Vagina (tissue), 2 donors: ENCODE measurements around the gene TMSB15B. TPM values are rescaled to one million over a fixed set of nuclear protein-coding genes. Genes with fewer than 3 reads are reported as not detected.
"Not testable (repeated sequence)": the region's sequence is repeated elsewhere in the genome, so short reads cannot be mapped to it uniquely, and the experiment has no call there.

ENCODE experiments used
- DNase-seq, 2 donors: peaks; one replicate each; pipeline ENCODE4 v3.0.0-alpha.2; 2017; ENCODE audit errors: extremely low spot score in 2 of 2
- H3K27ac ChIP-seq: fragments of 200-600 bp; sonication (generic); one replicate; pipeline ENCODE4 v1.5.1; 2019
- H3K27me3 ChIP-seq: fragments of 200-600 bp; sonication (generic); one replicate; pipeline ENCODE4 v1.5.1; 2019
- H3K36me3 ChIP-seq, 2 donors: fragments of 200-600 bp; sonication (generic); one replicate each; pipeline ENCODE4 v1.5.1; 2017 to 2019
- H3K4me1 ChIP-seq: fragments of 200-600 bp; sonication (generic); one replicate; pipeline ENCODE4 v1.5.1; 2019
- H3K4me3 ChIP-seq, 2 donors: fragments of 200-600 bp; sonication (generic); 1 replicate in 1 of 2; 2 replicates in 1 of 2; pipeline ENCODE4 v1.5.1; 2016 to 2019
- H3K9me3 ChIP-seq: fragments of 200-600 bp; sonication (generic); one replicate; pipeline ENCODE4 v1.5.1; 2019
- POLR2A ChIP-seq, 2 donors: fragments of 450-650 bp; IDR thresholded peaks; one replicate each; pipeline ENCODE4 v1.6.1; 2017; ENCODE audit warnings: antibody characterized with exemption in 2 of 2, mild to moderate bottlenecking in 2 of 2, moderate library complexity in 2 of 2
- POLR2AphosphoS5 ChIP-seq, 2 donors: sonication (generic); formaldehyde crosslinking; IDR thresholded peaks; one replicate each; pipeline ENCODE4 v1.9.0; 2017; ENCODE audit warnings: antibody characterized with exemption in 2 of 2, mild to moderate bottlenecking in 2 of 2, low read depth in 1 of 2; ENCODE audit not compliant: insufficient read depth in 1 of 2
- intact Hi-C: fragments of 100-400 bp; cut with DNase I; formaldehyde crosslinking; loops from one replicate; pipeline ENCODE4 v1.15.1; 2023
- total RNA-seq: library from RNA; depleted of rRNA; stranded (reverse); fragments of >200 nt; gene quantifications from one replicate; pipeline ENCODE4 v1.2.3, GENCODE V29; 2016
- TF ChIP-seq, protein P1 (sequence below), 3 experiments: fragments of 450-650 bp in 2 of 3; fragments of 200-600 bp in 1 of 3; sonication (generic) in 1 of 3; IDR thresholded peaks; one replicate each; pipeline ENCODE4 v1.5.1; 2017 to 2019; ENCODE audit warnings: antibody characterized with exemption in 3 of 3, mild to moderate bottlenecking in 2 of 3, moderate library complexity in 2 of 3

Gene TMSB15B
- total RNA-seq, 1 donor from 2014 or later, result 7.9 TPM

DNA sequence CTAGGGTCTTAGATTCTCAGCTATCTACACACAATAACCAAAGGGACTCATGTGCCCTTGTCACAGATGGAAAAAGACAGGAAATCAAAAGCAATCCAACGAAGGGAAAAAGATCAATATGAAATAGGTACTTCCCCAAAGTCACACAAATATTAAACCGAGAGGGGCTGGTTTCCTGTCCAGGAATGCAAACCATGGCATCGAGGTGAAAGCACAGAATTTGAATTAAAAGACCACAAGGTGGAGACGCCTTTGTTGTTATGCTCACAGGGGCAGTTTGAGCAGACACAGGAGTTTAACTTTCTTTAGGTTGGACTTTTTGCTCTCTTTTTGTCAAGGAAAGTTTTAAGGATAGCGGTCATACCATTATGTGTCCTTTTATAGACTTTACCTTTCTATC, 36.8 kb downstream of the TMSB15B start:
- Histone ChIP-seq H3K27me3 (no peaks in the 10 kb centered on the region), H3K4me3 (no peak overlapping the region), H3K27ac (no peak overlapping the region), H3K36me3 (no peaks in the 10 kb centered on the region), H3K4me1 (no peaks in the 10 kb centered on the region), H3K9me3 (no peaks in the 10 kb centered on the region)
- intact Hi-C loops, result no loop called here
- DNase-seq, result no peak
- TF ChIP-seq POLR2AphosphoS5 (IDR thresholded peaks at IDR 0.05; ENCODE audit: insufficient read depth in 1 of 2, low read depth in 1 of 2) (no peak), POLR2A (IDR thresholded peaks at IDR 0.05) (no peak)
- TF ChIP-seq, protein P1, sequence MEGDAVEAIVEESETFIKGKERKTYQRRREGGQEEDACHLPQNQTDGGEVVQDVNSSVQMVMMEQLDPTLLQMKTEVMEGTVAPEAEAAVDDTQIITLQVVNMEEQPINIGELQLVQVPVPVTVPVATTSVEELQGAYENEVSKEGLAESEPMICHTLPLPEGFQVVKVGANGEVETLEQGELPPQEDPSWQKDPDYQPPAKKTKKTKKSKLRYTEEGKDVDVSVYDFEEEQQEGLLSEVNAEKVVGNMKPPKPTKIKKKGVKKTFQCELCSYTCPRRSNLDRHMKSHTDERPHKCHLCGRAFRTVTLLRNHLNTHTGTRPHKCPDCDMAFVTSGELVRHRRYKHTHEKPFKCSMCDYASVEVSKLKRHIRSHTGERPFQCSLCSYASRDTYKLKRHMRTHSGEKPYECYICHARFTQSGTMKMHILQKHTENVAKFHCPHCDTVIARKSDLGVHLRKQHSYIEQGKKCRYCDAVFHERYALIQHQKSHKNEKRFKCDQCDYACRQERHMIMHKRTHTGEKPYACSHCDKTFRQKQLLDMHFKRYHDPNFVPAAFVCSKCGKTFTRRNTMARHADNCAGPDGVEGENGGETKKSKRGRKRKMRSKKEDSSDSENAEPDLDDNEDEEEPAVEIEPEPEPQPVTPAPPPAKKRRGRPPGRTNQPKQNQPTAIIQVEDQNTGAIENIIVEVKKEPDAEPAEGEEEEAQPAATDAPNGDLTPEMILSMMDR (IDR thresholded peaks at IDR 0.05), result no peak

DNA sequence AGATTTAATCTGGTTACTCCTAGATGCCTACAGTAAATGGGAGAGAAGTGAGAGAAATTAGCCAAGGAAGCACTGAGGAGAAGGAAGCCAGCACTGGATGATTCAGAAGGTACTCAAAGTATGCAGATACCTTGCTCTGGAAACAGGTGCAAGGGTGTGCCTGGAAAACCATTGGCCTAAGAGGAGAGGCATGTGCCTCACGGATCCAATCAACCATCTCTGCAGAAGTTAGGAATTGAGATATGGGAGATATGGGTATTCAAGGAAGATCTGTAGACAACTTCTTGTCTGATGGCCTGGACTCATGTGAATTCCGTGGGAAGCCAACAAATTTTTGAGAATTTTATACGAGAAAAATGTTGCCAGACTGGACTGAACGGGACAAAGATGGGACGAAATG, 46.4 kb downstream of the TMSB15B start:
- TF ChIP-seq POLR2A (IDR thresholded peaks at IDR 0.05) (no peak), POLR2AphosphoS5 (IDR thresholded peaks at IDR 0.05; ENCODE audit: insufficient read depth in 1 of 2, low read depth in 1 of 2) (no peak)
- TF ChIP-seq, protein P1 (IDR thresholded peaks at IDR 0.05), result no peak
- intact Hi-C loops, result no loop called here
- H3K4me3 ChIP-seq, result no peak overlapping the region
- no peak overlapping the region for H3K27ac ChIP-seq
- no peaks in the 10 kb centered on the region for H3K36me3 ChIP-seq
- DNase-seq, result no peak
- no peaks in the 10 kb centered on the region for H3K27me3 ChIP-seq
- H3K9me3 ChIP-seq, result no peaks in the 10 kb centered on the region
- no peaks in the 10 kb centered on the region for H3K4me1 ChIP-seq

DNA sequence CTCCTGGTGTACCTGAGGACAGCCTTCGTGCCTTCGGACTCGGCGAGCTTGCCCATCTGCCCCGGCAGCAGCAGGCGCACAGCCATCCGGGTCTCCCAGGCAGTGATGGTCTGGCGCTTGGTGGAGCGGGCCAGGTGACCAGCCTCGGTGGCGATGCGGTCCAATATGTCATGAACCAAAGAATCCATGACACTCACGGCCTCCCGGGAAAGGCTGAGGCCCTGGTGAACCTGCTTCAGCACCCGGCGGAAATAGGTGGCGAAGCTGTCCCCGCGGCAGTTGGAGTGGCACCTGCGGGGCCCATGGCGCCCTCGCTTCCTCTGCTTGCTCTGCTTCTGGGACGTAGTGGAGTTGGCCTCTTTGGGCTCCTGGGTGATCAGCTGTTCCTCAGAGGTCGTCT, 50.7 kb downstream of the TMSB15B start:
- intact Hi-C loops, result no loop called here
- no peak for DNase-seq
- Histone ChIP-seq H3K27ac (no peak overlapping the region), H3K36me3 (no peaks in the 10 kb centered on the region), H3K4me1 (no peaks in the 10 kb centered on the region), H3K9me3 (no peaks in the 10 kb centered on the region), H3K27me3 (no peaks in the 10 kb centered on the region), H3K4me3 (no peak overlapping the region)
- TF ChIP-seq, protein P1 (IDR thresholded peaks at IDR 0.05), result no peak
- no peak for TF ChIP-seq POLR2A (IDR thresholded peaks at IDR 0.05)
- TF ChIP-seq POLR2AphosphoS5 (IDR thresholded peaks at IDR 0.05; ENCODE audit: insufficient read depth in 1 of 2, low read depth in 1 of 2), result no peak

DNA sequence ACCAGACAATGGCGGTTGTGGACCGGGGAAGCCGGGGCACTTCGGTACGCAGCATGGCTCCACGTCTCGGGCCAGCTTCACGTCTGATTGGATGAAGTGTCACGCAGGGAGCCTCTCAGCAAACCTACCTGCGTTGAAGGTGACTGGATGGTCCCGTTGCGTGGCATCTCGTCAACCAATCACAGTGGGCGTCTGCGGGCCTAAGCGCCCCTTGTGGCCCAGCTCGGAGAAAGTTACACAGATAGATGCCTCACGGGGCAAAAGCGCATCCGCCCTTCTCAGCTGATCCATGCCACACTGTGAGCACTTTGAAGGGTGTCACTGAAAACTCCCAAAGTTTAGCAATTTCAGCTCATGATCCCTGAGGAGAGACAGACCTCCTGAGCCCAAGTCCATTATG, 51.2 kb downstream of the TMSB15B start, which contains the start of gene H2BW1:
Gene H2BW1, minus strand, starts transcription at position 103 of the 400 bp plus-strand sequence. CDS start 132 bp downstream, outside the sequence.
- Histone ChIP-seq H3K4me1 (no peaks in the 10 kb centered on the region), H3K36me3 (no peaks in the 10 kb centered on the region), H3K27ac (no peak within 1 kb of the TSS), H3K27me3 (no peaks in the 10 kb centered on the region), H3K9me3 (no peaks in the 10 kb centered on the region), H3K4me3 (no peak within 1 kb of the TSS)
- intact Hi-C loops, result no loop called here
- DNase-seq, result no peak
- TF ChIP-seq, protein P1 (IDR thresholded peaks at IDR 0.05), result no peak
- TF ChIP-seq POLR2A (IDR thresholded peaks at IDR 0.05) (no peak), POLR2AphosphoS5 (IDR thresholded peaks at IDR 0.05; ENCODE audit: insufficient read depth in 1 of 2, low read depth in 1 of 2) (no peak)

DNA sequence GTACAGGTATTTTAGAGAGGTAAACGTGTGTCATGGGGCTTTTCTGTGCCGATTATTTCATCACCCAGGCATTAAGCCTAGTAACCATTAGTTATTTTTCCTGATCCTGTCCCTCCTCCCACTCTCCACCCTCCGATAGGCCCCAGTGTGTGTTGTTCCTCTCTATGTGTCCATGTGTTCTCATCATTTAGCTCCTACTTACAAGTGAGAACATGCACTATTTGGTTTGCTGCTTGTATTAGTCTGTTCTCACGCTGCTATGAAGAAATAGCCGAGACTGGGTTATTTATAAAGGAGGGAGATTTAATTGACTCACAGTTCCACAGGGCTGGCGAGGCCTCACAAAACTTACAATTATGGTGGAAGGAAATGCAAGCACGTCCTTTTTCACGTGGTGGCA, 53.1 kb downstream of the TMSB15B start:
- H3K4me3 ChIP-seq, H3K9me3 ChIP-seq, H3K27me3 ChIP-seq, H3K4me1 ChIP-seq, H3K27ac ChIP-seq, H3K36me3 ChIP-seq, intact Hi-C loops, DNase-seq: not testable (repeated sequence)

Other genes with a start within 250 kb of the TMSB15B start
- 8.8 TPM for gene PLP1, start 185.8 kb upstream of the TMSB15B start, total RNA-seq
- gene RAB9B, start 130.4 kb upstream of the TMSB15B start, total RNA-seq, result 0.98 TPM
- not detected for gene H2BW1, start 51.1 kb downstream of the TMSB15B start, total RNA-seq
- not detected for gene H2BW2, start 77.3 kb downstream of the TMSB15B start, total RNA-seq
- 4.7 TPM for gene TMSB15C, start 113.6 kb downstream of the TMSB15B start, total RNA-seq
- 1.2 TPM for gene ZCCHC18, start 149.9 kb downstream of the TMSB15B start, total RNA-seq
- gene SLC25A53, start 194.4 kb downstream of the TMSB15B start, total RNA-seq, result 43.0 TPM
- 15.0 TPM for gene FAM199X, start 203.8 kb downstream of the TMSB15B start, total RNA-seq